A204.1 (cell line): Measurements from ENCODE around the gene TRAF7.

Experiments
- FAIRE-seq: peaks from 2 replicates; lab custom pipeline; 2012; peaks lifted over from hg19 to GRCh38; lab: Jason Lieb, UNC

The TRAF7 gene

DNA sequence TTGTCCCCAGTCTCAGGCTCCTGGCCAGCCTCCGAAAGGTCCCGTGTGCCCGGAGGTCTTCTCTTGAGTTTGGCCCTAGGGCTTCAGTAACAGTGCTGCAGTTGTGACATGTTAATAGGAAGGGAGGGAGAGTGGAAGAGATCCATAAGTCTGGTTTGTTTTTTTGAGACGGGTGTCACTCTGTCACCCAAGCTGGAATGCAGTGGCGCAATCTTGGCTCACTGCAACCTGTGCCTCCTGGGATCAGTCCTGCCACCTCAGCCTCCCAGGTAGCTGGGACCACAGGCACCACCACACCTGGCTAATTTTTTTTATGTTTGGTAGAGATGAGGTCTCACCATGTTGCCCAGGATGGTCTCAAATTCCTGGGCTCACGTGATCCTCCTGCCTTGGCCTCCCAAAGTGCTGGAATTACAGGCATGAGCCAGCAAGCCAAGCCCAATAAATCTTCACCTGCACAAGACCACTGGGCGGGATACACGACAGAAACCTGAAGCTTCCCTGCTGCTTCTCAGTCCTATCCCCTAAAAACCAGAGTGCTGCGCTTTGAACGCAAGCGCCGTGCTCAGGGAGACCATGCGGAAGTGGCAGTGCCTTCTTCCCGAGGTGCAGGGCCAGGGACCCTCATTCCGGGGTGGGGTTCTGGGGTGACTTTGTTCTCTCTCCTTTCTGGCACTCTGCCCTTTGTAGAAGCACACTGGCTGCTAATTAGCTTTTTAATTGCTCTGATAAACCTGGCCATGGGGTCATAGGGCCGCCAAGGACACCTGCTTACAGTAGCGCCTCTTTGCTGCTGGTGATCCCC is 10.9 kb downstream of the TRAF7 start:
- no peak for FAIRE-seq

DNA sequence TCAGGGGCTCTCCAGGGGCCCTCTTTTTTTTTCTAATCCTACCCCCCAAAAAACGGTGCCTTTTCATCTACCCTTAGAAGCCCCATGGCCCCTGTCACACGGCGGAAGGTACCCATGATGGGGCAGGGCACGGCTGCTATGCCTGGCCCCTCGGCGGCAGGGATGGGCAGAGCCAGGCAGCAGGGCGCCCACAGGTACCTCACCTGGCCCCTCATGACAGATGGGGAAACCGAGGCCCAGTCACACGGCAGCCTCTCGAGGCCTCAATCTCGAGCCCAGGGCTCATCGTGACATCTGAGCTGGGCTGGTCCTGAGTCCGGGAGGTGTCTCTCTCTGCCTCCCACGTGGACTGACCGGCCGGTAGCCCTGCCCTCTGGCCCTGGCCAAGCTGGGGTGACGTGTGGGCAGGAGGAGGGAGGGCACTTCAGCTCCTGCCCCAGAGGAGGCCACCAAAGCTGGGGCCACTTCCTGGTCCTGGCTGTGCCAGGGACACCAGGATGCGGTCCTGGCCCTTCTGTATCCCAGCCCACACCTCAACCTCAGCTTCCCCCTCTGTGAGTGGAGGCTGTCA is 11.6 kb downstream of the TRAF7 start:
- no peak for FAIRE-seq

DNA sequence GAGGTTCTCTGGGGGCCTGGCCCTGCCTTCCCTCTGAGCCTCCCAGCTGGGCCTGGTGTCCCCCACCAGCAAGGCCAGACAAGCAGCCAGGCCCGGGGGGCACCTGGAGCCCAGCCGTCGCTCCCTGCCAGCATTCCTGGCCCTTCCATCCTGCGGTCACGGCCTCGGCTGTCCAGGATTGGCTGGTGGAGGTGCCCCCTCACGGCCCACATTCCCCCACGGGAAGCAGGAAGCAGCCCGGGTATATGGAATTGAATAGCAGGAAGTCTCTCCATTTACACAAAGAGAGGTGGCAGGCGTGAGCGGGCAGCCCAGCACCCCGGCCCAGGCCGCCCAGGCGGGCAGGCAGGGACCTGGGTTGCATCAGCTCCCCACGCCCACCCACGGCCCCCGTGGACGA is 14.5 kb downstream of the TRAF7 start:
- no peak for FAIRE-seq

DNA sequence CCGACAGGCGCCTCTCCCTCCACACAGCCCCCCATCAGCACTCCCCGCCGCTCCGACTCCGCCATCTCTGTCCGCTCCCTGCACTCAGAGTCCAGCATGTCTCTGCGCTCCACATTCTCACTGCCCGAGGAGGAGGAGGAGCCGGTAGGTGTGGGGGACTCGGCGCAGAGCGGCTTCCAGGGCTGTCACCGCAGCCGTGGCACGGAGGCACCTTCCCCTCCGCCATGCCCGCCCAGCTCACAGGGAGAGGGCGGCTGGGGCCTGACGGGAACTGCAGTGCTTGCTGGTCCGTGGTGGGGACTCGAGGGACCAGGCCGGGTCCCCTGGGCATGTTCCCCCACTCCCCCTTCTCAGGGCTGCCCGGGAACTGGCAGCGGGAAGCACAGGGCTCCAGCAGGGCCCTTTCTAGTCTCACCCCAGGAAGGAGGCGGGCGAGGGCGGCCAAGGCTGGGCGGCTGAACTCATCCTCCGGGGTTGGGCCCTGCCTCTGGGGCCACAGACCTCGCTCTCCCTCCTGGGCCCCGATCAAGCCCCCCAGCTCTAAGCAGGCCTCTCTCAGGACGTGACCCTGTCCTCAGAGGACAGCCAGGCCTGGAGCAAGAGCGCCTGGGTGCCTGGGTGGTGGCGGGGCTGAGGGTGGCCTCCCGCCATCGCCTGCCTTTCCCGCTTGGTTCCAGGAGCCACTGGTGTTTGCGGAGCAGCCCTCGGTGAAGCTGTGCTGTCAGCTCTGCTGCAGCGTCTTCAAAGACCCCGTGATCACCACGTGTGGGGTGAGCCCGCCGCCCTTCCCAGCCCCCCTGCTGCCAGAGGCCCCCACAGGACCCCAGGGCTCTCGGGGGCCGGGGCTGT is 15.2 kb downstream of the TRAF7 start:
- FAIRE-seq = no peak

DNA sequence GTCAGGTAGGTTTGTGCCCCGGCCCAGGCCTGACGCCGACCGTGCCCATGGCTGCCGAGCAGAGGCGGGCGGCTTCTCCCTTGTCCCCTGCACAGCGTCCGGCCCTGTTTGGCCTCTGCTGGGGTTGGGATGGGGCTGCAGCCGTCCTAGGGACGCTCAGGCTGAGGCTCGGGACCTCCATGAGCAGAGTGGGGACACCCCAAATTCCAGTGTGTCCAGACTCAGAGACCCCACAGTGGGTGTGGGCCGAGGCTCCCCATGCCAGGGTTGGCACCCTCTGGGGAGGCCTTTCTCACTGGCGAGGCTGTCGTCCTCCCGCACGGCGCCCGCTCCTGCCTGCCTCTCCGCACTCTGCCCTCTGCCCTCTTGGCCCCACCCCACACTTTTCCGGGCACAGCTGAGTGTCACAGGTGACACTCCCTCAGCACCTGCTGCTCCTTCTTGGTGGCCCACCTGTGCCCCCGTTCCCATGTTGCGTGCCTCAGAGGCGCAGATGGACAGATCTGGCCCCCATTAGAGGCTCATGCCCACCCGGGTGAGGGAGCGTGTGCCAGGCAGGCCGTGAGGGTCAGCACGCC is 16.1 kb downstream of the TRAF7 start:
- no peak for FAIRE-seq

DNA sequence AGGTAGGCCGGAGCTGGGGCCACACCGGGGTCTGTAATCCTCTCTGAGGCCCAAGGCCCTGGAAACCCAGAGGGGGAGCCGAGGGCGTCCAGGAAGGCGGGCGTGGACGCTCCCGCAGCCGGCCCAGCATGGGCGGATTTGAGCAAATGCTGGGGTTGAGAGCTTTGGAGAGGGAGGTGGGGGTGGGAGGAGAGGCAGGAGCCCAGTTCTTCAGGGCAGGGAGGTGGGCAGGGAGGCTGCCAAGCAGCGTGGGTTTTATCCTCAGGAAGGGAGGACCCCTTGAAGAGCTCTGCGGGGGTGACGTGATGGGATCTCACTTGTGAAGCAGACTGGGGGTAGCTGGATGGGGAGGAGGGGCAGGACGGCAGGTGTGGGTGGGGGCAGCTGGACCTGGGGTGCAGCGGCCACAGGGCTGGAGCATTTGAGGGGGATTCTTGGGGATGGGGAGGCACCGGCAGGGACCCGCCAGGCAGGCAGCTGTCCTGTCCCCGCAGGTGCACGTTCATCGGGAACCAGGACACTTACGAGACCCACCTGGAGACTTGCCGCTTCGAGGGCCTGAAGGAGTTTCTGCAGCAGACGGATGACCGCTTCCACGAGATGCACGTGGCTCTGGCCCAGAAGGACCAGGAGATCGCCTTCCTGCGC is 17.2 kb downstream of the TRAF7 start:
- no peak for FAIRE-seq

DNA sequence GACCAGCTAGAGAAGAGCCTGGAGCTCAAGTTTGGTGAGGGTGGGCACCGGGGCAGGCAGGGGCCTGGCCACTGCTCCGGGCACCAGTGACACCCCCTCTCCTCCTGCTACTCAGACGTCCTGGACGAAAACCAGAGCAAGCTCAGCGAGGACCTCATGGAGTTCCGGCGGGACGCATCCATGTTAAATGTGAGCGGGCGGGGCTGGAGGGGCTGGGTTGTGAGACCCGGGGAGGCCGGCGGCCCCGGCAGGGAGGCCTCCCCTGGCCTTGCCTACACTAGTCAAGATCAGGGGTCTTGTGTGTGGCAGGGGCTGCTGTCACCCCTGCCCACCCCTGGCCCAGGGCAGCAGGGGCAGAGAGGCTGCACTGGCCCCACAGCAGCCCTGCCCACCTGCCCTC is 17.8 kb downstream of the TRAF7 start:
- FAIRE-seq = no peak

DNA sequence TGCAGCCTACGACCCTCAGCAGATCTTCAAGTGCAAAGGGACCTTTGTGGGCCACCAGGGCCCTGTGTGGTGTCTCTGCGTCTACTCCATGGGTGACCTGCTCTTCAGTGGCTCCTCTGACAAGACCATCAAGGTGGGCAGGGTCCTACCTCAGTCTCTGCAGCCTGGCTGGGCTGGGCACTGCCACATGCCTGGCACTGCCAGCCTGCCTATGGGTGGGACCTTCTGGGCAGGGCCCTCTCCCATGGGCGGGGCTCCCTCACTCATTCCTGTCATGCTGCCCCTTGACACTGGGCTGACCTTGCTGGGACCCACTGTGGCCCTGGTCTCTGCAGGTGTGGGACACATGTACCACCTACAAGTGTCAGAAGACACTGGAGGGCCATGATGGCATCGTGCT is 18.3 kb downstream of the TRAF7 start:
- no peak for FAIRE-seq

DNA sequence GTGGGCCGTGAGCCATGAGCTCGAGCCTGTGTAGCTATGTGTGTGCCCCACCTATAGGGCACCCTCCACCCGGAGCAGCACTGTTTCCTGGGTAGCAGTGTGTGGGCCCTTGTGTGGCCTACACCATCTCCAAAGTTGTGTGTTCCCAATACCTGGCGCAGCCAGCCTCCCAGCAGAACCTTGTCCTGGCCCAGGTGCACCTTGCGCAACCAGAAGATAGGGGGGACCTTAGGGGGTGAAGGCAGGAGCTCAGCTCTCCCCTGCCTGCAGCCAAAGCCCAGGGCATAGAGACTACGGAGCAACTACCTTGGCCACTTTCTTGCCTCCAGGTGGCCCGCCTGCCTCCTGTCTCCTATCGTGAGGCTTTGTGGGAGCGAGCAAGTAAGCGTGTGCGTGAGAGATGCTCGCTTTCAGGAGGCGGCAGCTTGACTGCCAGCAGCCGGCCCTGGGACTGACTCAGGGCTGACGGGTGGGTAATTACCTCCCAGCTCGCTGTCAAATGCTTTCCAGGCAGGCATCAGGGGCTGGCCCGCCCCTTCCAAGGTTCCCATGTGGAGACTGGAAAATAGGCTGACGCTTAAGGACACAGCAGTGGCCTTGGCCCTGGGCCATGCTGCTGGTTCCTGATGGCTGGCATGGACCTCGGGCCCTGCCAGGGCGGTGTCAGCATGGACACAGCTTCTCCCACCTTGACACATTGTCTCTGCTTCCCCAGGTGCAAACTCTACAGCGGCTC is 19.0 kb downstream of the TRAF7 start:
- no peak for FAIRE-seq

DNA sequence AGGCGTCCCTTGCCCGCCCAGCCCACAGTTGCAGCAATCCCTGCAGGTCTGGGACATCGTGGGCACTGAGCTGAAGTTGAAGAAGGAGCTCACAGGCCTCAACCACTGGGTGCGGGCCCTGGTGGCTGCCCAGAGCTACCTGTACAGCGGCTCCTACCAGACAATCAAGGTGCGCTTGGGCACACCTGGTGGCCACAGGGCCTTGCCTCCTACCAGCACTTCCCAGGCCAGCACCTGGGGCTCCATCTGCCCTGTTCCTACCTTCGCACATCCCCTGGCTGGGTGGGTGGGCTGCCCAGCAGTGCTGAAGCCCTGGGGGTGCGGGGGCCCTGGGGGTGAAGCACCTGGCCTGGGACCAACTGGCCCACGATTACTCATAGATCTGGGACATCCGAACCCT is 19.9 kb downstream of the TRAF7 start:
- no peak for FAIRE-seq

DNA sequence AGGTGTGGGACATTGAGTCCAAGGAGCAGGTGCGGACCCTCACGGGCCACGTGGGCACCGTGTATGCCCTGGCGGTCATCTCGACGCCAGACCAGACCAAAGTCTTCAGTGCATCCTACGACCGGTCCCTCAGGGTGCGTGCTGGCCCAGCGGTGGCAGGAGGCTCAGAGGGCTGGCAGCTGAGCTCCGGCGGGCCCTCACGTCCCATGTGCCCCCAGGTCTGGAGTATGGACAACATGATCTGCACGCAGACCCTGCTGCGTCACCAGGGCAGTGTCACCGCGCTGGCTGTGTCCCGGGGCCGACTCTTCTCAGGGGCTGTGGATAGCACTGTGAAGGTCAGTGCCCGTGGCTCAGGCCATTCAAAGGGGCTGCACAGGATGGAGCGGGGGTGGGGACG is 20.5 kb downstream of the TRAF7 start:
- no peak for FAIRE-seq

DNA sequence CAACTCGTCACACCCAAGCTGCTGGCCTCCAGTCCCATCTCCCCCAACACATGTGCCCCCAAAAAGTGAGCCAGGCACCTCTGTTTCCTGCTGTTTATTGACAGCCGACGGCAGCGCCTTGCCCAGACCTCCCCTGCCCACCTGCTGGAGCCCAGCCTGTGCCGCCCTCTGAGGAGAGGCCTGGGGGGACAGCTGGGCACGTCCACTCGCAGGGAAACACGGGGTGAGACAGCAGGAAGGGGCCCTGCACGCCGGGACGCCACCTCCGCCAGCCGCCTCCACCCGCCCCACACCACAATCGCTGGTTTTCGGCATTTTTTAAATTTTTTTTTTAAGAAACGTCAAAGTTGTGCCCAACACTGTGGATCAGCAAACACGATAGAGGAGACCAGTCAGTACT is 21.5 kb downstream of the TRAF7 start:
- FAIRE-seq = no peak

DNA sequence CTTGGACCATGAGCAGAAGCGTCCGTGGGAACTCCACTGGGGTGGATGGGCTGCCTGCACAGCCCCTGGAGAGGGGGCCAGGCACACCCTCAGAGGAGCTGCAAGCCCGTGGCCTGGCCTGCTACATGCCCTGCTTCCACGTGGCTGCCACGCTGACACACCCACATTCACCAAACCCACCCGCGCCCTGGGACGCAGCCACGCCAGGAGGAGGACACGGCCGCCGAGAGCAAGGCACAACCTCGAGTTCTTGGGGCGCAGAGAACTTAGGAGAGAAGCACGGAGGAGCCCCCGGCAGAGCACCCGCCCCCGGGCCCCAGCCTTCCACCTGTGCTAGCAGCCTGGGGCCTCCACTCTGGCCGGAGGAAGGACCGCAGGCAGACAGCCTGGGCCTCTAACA is 22.0 kb downstream of the TRAF7 start:
- FAIRE-seq = no peak

DNA sequence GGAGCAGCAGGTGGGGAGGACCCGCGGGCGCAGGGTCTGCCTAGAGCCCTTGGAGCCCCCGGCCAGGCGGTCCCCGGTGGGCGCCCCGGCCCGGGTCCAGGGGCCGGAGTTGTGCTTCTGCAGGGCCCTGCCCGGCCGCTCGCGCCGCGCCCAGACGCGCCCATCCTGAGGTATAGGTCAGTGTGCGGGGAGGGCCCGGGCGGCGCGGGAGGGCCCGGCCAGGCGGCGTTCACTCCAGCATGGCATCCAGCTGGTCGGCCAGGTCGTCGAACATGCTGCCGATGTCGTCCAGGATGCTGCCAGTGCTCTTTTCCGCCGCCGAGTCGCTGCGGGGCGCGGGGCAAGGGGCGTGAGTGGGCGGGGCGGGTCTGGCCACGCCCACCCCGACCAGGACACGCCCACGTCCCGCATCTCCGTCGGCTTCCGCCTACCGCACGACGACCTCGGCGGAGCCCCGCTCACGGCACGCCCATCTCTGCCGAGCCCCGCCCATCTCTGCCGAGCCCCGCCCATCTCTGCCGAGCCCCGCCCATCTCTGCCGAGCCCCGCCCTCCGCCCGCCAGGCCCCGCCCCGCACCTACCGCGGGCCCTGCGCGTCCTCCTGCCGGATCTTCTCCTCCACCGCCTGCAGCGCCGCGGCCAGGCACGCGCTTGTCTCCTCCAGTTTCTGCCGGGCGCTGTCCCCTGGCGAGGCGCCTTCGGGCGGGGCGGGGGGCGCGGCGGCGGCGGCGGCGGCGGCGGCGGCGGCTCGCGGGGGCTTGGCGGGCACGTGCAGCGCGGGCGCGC is 22.9 kb downstream of the TRAF7 start:
- FAIRE-seq = no peak

DNA sequence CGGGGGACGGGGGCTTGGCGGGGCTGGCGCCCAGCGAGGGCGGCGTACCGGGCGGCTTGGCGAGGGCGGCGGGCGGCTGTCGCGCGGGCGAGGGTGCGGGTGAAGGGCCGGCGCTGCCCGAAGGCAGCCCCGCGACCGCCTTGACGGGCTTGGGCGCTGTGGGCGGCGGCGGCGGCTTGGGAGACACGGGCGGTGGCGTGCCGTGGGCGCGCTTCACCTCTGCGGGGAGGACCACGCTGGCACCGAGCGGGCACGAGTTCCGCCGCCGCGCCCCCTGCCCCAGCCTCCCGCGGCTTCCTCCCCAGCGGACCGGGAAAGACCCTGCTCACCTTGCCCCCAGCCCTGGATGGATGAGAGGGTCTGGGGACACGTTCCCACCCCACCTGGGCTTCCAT is 23.5 kb downstream of the TRAF7 start:
- no peak for FAIRE-seq

DNA sequence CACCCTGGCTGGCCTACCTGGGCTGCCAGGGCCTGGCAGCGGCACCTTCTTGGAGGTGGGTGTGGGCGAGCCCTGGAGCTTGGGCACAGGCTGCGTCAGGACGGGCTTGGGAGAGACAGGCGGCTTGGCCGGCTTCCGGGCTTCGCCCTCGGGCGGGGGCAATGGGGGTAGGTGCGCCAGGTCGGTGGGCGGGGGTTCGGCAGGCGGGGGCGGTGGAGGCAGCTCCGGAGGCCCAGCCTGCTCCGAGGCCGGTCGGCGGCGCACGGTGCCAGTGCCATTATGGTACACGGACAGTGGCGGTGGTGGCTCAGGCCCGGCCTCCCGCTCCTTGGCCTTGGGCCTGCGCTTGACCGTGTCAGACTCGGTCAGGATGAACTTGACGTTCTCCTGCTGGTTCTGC is 24.0 kb downstream of the TRAF7 start:
- FAIRE-seq = no peak

DNA sequence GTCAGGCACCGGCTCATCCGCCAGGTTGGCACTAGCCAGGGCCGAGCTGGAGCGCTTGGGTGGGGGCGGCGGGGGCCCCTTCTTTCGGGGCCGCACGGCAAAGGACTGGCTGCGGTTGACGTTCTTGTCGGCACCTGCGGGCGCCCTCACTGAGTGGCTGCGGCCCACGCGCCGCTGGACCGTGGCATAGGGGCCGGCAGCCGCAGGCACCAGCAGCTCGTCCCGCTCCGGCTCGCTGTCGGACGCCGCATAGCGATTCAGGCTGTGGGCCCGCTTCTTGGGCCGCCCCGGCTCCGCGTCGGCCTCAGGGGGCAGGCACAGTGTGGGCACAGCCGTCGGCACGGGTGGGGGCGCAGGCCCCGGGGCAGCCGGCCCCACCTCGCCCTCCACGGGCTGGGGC is 24.9 kb downstream of the TRAF7 start:
- FAIRE-seq = no peak

DNA sequence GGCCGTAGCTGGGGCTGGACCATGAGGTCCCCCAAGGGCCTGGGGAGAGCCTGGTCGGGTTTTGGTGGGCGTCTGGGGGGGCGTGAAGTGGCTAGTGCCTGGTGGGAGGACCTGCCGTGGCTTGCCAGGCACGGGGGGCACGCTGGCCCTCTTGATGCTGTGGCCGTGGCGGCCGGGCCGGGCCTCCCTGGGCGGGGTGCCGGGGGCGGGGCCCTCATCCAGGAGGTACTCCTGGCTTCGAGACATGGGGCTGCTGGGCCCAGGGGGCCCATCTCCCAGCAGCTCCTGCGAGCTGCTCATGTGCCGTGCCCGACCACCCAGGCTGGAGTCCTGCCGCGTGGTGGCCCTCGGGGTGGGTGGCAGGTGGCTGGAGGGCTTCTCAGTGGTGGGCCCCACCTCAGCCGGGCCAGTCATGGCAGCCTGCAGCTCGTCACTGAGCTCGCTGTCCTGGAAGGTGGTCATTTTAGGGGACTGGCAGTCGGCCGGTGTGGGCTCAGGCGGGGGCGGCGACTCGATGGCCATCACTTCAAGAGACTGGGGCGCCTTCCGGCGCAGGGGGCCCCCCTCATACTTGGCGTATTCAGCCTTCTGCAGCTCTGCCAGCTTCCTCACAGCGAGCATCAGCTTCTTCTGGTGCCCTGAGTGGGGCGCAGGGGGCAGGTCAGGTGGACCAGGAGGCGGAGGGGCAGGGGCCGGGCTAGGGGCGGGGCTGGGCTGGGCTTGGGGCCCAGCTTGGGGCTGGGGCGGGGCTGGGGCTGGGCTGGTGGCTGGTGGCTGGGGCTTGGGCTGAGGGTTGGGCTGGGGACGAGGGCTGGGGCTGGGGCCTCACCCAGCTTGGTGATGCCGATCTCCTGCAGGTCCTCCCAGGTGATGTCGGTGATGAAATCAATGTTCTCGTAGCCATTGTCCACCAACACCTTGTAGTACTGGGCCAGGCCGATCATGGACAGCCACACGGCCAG is 25.7 kb downstream of the TRAF7 start:
- no peak for FAIRE-seq

DNA sequence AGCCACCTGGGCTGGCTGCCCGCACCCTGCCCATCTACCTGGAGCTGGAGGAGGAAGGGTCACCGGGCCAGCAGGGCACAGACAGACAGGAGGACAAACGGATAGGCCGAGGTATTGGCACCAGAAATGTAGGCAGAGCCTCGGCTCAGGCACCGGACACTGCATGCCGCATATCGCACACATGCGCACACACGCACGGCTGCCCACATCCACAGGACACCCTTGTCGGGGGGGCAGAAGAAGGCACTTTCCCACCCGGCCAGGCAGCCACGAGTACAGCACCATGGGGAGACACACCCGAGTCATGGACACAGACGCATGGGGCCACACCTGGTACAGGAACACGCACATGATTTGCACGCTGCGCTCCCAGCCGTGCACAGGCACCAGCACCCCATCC is 26.4 kb downstream of the TRAF7 start:
- FAIRE-seq = no peak

DNA sequence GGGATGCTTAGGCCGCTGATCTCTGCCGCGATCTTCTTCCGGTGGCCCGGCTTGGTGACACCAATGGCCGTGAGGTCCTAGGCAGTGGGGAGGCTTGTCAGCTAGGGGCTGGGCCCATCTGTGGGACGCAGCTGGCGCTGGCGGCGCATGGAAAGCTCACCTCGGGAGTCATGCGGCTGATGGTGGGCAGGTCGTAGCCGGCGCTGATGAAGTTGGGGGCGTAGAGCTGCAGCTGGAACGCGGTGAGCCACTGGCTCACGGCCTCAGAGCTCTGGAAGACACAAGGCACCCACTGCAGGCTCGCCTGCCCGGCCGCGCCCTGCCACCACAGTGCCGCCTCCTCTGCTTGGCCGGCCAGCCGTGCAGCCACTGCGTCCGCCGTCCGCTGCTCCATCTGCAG is 28.1 kb downstream of the TRAF7 start:
- FAIRE-seq = no peak
